DMS53 treated with DMSO at 0.1 percent for 48 hours (cell line): Measurements from ENCODE around the gene TMEM200A.
A peak's percentile ranks its signal among the peaks of the same experiment; 100 is the strongest.

Experiments used
- DNase-seq: peaks from one replicate; lab custom pipeline; 2025; ENCODE audit not compliant: unreplicated experiment; lab: John Stamatoyannopoulos, UW

Gene TMEM200A

DNA sequence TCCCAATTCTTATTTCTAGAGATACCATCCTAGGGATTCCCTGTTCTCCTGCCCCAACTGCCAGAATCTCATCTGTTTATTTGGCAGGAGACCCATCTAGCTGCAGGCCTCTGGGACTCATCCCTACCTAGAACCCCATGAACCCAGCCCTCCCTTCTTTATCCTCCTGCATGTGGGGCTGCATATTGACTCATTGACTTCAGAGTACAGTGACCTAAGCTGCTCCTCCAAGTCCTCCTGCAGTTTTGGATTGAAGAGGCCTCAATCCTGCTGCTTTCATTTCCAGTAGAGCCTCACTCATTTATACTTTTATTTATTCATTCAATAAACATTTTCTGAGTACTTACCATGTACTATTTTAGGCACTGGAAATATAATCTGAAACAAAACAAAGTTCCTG lies 11.6 kb downstream of the TMEM200A start:
- DNase-seq: no peak

DNA sequence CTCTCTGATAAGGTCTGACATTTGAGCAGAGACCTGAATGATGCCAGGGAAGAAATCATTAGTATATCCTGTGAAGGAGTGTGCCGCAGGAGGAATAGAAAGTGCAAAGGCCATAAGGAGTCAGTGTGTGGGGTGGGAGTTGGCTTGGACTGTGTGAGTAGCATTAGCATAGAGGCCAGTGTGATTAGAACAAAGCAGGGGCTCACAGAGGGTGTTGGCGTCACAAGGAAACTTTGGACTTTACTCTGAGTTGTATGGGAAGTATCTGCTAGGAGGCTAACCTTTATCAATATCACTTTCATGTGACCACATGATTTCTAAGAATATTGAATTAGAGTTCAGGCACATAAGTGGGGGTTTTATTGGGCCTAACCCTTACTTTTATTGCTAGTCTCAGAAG lies 12.1 kb downstream of the TMEM200A start:
- DNase-seq: no peak

GRCh38 chr6:130379223-130379622 lies 13.4 kb downstream of the TMEM200A start:
- no peak for DNase-seq

DNA sequence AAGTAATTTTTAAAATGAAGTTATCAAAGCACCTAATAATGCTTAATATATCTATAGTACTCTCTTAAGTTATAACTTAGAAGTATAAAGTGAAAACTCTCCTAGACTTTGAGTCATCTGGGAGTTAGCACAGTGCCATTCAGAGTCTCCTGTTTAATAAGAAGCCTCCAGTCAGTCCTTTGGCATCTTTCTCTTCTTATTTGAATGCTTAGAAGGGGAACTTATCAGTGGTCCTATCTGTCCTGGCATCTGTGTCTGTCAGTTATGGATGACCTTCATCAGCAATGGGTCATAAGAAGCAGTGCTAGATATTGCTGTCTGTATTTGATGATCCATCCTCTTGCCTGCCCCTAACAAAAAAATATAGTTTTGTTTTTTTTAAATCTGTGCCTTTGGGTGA lies 15.2 kb downstream of the TMEM200A start:
- no peak for DNase-seq

DNA sequence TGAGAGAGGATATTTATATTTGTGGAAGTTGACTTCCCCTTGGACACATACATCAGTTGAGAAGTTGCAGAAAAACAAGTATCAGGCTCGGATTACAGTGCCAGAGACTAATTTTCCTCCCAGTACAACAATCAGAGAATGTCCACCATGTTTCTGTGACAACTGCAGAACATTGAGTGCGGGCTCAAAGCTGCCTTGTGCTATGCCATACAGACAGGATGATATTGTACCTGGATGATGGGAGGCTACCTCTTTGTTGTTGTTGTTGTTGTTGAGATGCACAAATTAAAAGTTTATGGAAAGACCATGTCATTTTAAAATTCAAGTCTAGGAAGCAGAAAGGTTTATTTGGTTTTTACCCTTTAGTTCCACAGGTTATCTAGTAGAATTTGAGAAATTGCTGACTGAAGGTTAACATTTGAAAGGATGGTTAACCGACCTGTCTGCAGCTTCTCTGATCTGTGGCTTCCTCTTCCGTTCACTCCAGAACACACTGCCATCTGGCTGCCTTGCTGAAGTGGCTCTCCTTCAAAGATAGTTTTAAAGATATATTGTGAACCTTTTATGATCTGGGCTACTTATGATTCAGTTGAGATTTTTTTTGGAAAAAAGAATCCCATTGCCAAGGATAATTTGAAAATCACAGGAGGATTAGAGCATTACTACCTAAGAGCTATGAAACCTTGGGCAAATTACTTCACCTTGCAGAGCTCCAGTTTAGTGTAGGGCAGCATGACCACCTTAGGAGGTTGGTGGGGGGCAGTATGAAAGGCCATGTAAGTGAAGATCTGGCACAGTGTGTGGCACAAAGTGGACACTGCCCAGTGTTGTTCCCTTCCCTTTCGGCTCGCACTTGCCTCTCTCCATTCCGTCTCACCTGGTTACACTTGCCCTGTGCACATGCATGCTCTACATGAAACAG lies 15.9 kb downstream of the TMEM200A start:
- no peak for DNase-seq

DNA sequence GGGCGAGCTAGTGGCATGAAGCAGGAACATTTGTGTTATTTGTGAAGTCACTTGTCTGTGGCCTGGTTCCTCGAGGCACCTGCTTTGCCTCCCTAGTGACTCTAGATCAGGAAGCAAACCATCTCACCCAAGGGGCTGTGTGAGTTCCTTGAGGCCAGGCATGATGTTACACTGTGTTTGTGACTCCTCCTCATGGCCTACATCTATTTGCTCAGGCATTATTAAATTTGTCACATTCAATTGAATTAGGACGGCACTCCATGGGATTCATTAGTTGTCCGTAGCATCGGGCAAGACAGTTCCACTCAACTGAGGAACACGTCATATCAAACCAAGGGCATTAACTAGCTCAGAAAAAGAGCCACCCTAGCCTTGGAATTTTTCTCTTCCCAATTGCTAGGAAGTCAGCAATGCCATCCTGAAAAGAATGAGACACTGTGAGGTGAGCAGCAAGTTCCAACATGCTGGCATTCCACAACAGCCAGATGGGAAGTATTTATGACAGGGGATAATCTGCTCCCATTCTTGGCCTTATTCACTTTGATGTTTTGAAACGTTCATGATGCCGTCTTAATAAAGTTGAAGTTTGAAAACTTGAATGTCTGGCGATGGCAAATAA lies 17.2 kb downstream of the TMEM200A start:
- no peak for DNase-seq

DNA sequence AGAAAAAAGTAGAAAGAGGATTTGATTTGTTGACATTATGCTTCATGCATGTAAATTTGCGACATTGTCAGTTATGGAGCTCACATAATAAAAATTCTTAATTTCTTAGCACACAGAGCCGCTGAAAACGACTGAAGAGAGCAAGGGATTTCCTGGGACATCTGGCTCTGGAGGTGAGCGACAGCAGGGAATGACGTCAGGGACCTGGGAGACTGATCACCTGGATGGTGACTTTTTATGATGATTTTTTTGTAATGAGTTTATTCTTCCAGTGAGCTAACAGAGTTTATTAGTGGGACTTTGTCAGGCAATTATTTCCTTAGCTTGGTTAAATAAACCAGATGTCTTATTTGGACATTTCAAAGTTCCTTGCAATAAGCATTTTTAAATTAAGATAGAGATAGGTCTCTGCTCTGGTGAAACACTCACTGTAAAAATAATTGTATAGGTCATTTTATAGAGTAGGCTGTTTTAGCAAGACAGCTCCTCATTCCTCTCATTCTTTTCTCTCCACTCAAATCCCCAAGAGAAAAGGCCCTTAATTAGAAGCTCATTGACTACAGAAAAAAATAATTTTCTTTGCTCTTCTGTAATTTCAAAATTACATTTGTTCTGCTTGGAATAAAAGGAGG lies 19.4 kb downstream of the TMEM200A start:
- peak; percentile 2 for DNase-seq

DNA sequence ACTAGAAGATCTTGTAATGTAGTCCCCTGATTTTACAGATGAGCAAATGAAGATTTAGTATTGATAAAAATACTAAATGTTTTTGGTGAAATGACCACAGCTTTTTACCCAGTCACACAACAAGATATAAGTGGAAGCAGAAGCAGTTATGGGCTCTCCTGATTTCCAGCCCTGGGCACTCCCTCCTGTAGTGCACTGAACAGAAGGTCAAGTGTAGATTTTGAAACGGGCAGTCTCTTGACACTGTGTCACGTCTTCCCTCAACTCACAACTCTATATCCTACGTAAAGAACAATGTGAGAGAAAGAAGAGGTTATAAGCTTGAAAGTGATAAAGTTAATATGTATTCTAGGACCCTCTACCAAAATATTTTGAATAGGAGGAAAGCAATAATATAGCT lies 23.3 kb downstream of the TMEM200A start:
- no peak for DNase-seq

DNA sequence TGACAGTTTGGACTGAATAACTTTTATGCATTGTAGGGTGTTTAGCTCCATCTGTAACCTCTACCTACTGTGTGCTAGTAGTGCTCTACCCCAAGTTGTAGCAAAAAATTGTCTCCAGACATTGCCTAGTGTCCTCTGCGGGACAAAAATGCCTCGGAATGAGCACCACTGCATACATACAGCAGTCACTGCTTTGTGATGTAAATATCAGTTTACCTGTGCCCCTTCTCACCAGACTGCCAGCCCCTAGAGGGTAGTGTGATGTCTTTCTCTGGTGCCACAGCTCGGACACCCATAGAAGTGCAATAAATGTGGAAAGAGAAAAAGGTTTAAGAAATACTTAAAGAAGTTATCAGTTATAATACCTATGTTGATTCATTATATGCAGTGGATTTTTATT lies 25.1 kb downstream of the TMEM200A start:
- DNase-seq: no peak

DNA sequence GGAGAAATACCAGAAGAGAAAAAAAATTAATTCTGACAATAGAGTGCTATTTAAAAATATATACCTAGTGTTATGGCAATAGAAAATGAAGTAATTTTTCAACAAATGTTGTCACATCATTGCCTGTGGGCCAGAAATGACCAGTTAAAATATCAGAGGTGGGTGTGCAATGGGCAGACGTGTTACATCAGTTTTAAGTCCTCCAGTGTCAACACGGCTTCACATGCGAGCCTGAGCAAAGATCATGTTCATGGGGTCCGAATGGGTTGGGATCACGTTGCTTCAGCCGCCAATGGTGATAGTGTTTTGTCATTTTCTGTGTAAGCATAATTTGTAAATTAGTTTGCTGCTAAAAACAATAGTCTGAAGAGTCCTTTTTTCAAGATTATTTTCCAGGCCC lies 27.5 kb downstream of the TMEM200A start:
- DNase-seq: no peak

DNA sequence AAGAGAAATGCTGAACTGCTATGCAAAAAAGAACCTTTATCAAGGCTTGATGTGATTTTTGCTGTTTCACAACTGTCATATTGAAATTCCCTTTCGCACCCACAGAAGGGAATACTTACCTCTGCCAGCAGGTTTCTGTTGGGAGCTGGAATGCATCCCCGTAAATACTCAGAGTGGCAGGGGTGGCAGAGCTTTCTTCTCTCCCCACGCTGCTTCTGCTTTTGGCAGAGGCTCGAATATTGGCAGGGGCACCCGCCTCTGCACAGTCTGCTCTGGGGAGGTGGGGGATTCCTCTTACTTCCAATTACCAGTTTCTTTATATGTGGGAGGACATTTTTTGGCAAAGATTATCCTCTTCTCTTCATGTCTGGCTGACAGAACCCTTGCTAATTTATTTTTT lies 28.4 kb downstream of the TMEM200A start:
- no peak for DNase-seq

- no peak for DNase-seq
Observed at GRCh38 chr6:130395164-130395563, 29.3 kb downstream of the TMEM200A start.

GRCh38 chr6:130396722-130397121 lies 30.9 kb downstream of the TMEM200A start:
- no peak for DNase-seq

- DNase-seq: no peak
Observed at GRCh38 chr6:130405549-130405948, 39.7 kb downstream of the TMEM200A start.

DNA sequence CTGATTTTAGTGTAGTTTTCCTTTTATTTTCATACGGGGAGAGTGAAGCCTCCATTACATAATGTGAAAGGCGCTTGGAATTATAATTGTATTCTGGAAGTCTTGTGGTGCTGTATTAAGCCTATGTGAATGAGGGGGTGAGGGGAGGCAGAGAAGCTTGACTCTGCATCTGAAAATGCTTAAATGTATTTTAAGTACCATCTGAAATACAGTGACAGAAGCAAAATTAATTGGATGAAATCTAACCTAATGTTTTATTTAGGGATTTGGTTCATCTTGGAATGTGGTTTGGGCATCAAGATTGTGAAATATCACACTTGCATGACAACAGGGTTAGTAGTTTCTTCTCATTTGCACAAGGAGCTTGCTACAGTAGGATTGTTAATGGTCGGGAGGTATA lies 41.2 kb downstream of the TMEM200A start:
- DNase-seq: no peak

GRCh38 chr6:130409418-130410100 lies 43.7 kb downstream of the TMEM200A start:
- no peak for DNase-seq

GRCh38 chr6:130411481-130411880 lies 45.7 kb downstream of the TMEM200A start:
- DNase-seq: no peak

- DNase-seq: no peak
Observed at GRCh38 chr6:130412556-130413290, 46.9 kb downstream of the TMEM200A start.

GRCh38 chr6:130417951-130418350 lies 52.1 kb downstream of the TMEM200A start:
- no peak for DNase-seq

DNA sequence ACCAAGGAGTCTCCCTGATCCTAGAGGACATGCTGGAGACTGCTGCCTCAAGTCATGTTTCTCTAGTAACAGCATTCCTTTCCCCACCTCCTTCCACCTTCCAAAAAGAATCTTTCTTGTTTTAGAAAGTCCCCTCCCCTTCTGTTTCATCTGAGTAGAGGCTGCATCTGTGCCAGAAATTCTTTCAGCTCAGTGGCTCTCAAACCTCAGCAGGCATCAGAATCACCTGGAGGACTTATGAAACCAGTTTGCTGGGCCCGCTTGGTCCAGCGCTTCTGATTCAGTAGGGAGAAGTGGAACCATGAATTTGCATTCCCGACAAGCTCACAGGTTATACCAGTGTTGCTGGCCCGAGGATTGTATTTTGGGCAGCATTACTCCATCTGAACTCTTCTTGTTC lies 55.1 kb downstream of the TMEM200A start:
- DNase-seq: no peak

DNA sequence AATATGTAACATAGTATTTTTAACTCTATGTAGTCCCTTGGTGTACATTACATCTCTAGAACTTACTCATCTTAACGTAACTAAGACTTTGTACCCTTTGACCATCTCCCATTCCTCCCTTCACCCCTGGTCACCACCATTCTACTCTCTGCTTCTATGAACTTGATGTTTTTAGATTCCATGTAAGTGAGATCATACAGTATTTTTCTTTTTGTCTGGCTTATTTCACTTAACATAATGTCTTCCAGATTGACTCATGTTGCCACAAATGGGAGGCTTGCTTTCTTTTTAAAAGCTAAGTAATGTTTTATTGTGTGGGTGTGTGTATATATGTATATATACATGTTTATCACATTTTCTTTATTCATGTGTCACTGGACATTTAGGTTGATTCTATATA lies 55.8 kb downstream of the TMEM200A start:
- no peak for DNase-seq
